HG03469 (cell line): ENCODE measurements around the gene CCDC47.
A peak's percentile ranks its signal among the peaks of the same experiment; 100 is the strongest.
"Not testable (repeated sequence)": the region's sequence is repeated elsewhere in the genome, so short reads cannot be mapped to it uniquely, and the experiment has no call there.

Experiments used
- ATAC-seq: cut with Tn5 transposase; IDR thresholded peaks from one replicate; pipeline ENCODE4 v1.9.1; 2021; ENCODE audit warnings: mild to moderate bottlenecking, moderate library complexity, moderate number of reproducible peaks; ENCODE audit not compliant: unreplicated experiment

Gene CCDC47

GRCh38 chr17:63773272-63774140 is at the start of gene CCDC47:
CCDC47 (minus strand) TSS chr17:63773597; CDS start chr17:63766175, 7,422 bp downstream.
- peak; percentile 70 for ATAC-seq

- no peak for ATAC-seq
These were observed 49.1 kb upstream of the CCDC47 start for GRCh38 chr17:63822537-63822936.

GRCh38 chr17:63821804-63822203 is 48.4 kb upstream of the CCDC47 start:
- no peak for ATAC-seq

DNA sequence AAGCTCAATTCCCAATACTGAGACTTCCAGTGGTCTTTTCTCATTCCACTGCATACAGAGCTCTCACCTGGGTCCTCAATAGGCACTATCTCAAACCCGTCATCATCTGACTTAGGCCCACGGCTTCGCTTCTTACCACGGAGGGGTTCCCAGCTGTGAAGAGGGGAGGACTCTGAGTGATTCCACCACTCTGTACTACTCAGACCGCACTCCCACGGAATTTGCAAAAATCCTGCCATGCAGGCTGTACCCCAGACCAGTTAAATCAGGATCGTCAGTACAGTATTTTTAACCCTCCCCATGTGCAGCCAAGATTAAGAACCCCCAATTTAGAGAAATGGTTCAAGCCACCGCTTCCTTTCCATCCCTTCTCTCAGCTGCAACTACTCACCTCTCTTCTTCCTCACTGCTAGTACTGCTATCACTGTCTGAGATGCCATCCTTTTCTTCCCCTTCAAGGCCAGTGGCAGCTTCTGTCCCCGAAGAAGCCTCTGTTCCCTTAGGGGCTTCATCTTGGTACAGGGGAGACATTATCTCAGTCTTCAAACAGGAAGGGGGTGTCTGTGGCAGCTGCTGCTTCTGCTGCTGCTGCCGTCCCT is 47.7 kb upstream of the CCDC47 start:
- ATAC-seq, result no peak

- no peak for ATAC-seq
These were observed 46.5 kb upstream of the CCDC47 start for GRCh38 chr17:63819585-63820537.

GRCh38 chr17:63819131-63819530 is 45.7 kb upstream of the CCDC47 start:
- no peak for ATAC-seq

DNA sequence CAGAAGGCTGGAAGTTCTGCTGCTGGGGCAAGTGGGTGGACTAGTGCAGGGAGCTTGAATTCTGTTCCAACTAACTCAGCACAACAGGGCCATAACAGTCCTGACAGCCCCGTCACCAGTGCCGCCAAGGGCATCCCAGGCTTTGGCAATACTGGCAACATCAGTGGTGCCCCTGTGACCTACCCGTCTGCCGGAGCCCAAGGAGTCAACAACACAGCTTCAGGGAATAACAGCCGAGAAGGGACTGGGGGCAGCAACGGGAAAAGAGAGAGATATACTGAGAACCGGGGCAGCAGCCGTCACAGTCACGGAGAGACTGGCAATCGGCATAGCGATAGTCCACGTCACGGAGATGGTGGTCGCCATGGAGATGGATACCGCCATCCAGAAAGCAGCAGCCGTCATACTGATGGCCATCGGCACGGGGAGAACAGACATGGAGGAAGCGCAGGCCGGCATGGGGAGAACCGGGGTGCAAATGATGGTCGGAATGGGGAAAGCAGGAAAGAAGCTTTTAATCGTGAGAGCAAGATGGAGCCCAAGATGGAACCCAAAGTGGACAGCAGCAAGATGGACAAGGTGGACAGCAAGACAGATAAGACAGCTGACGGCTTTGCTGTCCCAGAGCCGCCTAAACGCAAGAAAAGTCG is 44.5 kb upstream of the CCDC47 start:
- ATAC-seq, result no peak

DNA sequence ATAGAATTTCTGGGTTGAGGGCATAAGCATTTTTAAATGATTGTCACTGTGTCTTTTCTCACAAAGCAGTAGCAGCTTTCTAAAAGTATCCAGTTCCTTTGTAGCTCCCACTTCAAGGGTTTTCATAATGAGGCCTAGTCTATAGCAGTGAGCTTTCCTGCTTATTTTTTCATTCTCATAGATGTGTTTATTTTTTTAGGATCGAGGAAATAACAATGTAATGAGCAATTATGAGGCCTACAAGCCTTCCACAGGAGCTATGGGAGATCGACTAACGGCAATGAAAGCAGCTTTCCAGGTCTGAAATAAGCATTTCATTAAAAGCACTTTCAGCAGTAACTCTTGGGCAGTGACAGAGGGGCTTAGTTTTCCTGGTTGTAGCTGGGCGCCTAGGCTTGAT is 43.3 kb upstream of the CCDC47 start:
- no peak for ATAC-seq

DNA sequence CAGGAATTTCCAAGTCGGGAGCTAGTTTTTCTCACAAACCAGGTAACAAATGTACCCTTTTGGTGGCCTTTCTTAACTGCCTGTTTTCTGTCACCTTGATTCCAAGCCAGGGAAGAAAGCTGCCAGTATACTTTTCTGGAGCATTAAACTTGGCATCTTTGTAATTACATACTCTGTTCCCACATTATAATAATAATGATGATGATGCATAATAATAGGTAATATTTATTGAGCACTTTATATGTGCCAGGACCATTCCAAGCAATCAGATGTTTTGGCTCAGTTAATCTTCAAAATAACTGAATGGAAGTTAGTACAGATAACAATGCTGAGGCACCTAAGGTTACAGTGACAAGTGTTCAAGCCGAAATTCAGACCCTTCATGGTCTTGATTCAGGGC is 42.7 kb upstream of the CCDC47 start:
- ATAC-seq, result no peak

GRCh38 chr17:63809970-63810369 is 36.6 kb upstream of the CCDC47 start:
- ATAC-seq, result no peak

GRCh38 chr17:63805591-63805990 is 32.2 kb upstream of the CCDC47 start:
- no peak for ATAC-seq

DNA sequence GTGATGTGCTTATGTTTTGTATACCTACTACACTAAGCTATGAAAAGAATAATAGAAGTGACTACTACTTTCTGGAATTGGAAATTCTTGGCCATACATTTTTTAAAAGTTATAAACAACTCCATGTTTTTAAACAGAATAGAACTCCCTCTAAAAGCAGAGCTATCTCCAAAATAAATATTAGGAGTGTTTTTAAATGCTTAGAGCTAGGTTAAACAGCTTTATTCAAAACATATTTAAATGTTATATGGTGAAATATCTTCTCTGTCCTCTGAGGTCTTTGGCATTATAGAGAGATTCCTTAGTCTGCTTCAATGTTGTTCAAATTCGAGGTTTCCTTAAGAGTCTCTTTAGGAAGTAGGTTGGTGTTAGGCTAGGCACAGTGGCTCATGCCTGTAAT is 30.9 kb upstream of the CCDC47 start:
- ATAC-seq, result no peak

- no peak for ATAC-seq
These were observed 27.4 kb upstream of the CCDC47 start for GRCh38 chr17:63800783-63801182.

DNA sequence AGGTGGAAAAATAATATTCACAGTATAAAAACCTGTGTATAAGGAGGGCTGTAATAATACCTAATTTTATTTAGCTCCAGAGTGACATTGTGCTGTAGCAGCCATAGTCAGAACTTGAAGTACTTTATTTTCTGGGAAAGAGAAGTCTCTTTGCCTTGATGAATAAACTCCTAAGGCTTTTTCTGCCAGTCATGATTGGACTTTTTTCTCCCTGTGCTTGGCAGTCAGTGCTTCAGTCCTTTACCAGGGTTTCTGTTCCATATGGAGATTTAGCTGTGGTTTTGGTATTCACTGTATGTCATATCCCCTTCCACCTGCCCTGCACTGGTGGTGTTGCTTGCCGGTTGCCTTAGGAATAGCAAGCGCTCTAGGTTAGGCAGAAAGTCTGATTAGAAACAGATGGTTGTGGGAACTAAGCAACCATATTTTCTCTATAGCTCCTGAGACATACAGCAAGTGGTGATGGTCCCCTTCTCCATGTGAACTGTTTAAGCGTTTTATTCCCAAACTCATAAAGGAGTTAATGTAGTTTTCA is 25.2 kb upstream of the CCDC47 start:
- no peak for ATAC-seq

- ATAC-seq, result not testable (repeated sequence)
These were observed 23.0 kb upstream of the CCDC47 start for GRCh38 chr17:63796375-63796774.

GRCh38 chr17:63792055-63792729 is 18.8 kb upstream of the CCDC47 start:
- ATAC-seq, result no peak

GRCh38 chr17:63790057-63790456 is 16.7 kb upstream of the CCDC47 start:
- no peak for ATAC-seq

GRCh38 chr17:63786971-63787711 is 13.7 kb upstream of the CCDC47 start:
- no peak for ATAC-seq

DNA sequence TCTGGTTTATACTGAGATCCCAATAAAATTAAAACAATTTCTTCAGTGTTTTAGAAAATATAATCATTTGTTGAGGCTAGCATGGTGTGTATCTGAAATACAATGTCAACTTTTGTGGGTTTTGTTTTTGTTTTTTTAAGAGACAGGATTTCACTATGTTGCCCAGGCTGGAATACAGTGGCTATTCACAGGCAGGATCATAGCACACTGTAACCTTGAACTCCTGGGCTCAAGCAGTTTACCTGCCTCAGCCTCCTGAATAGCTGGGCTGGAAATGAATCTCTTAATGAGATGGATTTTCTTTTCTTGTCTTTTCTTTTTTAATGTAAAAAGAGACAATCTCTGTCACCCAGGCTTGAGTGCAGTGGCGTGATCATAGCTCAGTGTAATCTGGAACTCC is 12.7 kb upstream of the CCDC47 start:
- no peak for ATAC-seq
